Hepatocyte (in vitro differentiated cells): ENCODE data around the gene QPRT. TPM values are rescaled to one million over a fixed set of nuclear protein-coding genes. Genes with fewer than 3 reads are reported as not detected.
"Not testable (repeated sequence)": the region's sequence is repeated elsewhere in the genome, so short reads cannot be mapped to it uniquely, and the experiment has no call there.

Source experiments
- DNase-seq: peaks from one replicate; pipeline ENCODE4 v3.0.0-alpha.2; 2016; ENCODE audit warnings: low spot score
- H2AFZ ChIP-seq: fragments of 200-600 bp; sonication (generic); 2 replicates; pipeline ENCODE4 v1.6.0; 2016; ENCODE audit warnings: antibody characterized with exemption, mild to moderate bottlenecking
- H3K27ac ChIP-seq: fragments of 200-600 bp; sonication (generic); 2 replicates; pipeline ENCODE4 v1.5.1; 2016; ENCODE audit warnings: mild to moderate bottlenecking
- H3K27me3 ChIP-seq: fragments of 200-600 bp; sonication (generic); 2 replicates; pipeline ENCODE4 v1.6.1; 2016
- H3K36me3 ChIP-seq: fragments of 200-600 bp; sonication (generic); replicated peaks from 2 replicates; pipeline ENCODE4 v1.5.1; 2016; ENCODE audit warnings: low read depth; ENCODE audit not compliant: insufficient read depth
- H3K4me1 ChIP-seq: fragments of 200-600 bp; sonication (generic); 2 replicates; pipeline ENCODE4 v1.5.1; 2016; ENCODE audit warnings: mild to moderate bottlenecking, moderate library complexity; ENCODE audit not compliant: insufficient read depth
- H3K4me2 ChIP-seq: fragments of 200-600 bp; sonication (generic); 2 replicates; pipeline ENCODE4 v1.6.0; 2016
- H3K4me3 ChIP-seq: fragments of 200-600 bp; sonication (generic); 2 replicates; pipeline ENCODE4 v1.5.1; 2016; ENCODE audit warnings: mild to moderate bottlenecking
- H3K79me2 ChIP-seq: fragments of 200-600 bp; sonication (generic); 2 replicates; pipeline ENCODE4 v1.6.0; 2017; ENCODE audit warnings: mild to moderate bottlenecking
- H3K9me2 ChIP-seq: fragments of 200-600 bp; sonication (generic); replicated peaks from 2 replicates; pipeline ENCODE4 v1.6.0; 2017; ENCODE audit warnings: mild to moderate bottlenecking; ENCODE audit not compliant: insufficient read depth
- H3K9me3 ChIP-seq: fragments of 200-600 bp; sonication (generic); 2 replicates; pipeline ENCODE4 v1.5.1; 2016; ENCODE audit warnings: low read depth, mild to moderate bottlenecking
- H4K20me1 ChIP-seq: fragments of 200-600 bp; sonication (generic); 2 replicates; pipeline ENCODE4 v1.6.0; 2016; ENCODE audit warnings: mild to moderate bottlenecking; ENCODE audit not compliant: insufficient read depth, poor library complexity, severe bottlenecking
- EZH2 ChIP-seq: fragments of 200-600 bp; sonication (generic); IDR thresholded peaks from 2 replicates; pipeline ENCODE4 v1.6.1; 2016; ENCODE audit warnings: antibody characterized with exemption, mild to moderate bottlenecking, borderline replicate concordance
- EZH2phosphoT487 ChIP-seq: fragments of 200-600 bp; sonication (generic); IDR thresholded peaks from one replicate; pipeline ENCODE4 v1.6.1; 2018; ENCODE audit warnings: antibody characterized with exemption, mild to moderate bottlenecking, low read depth, moderate library complexity; ENCODE audit not compliant: unreplicated experiment, severe bottlenecking
- WGBS: methylation state at CpG from one replicate; pipeline ENCODE4 v1.1.6; 2016; ENCODE audit warnings: low lambda C conversion rate; ENCODE audit errors: missing lambda C conversion rate; 5-methylcytosine and 5-hydroxymethylcytosine counted together
- polyA plus RNA-seq: library from polyadenylated mRNA; unstranded; fragments of >200 nt; fragmentation: Nextera tagmentation; extraction: Ambion mirVana; gene quantifications from 2 replicates; pipeline ENCODE4 v1.2.1, GENCODE V29; 2016
- total RNA-seq: library from RNA; depleted of rRNA; stranded (reverse); fragments of >200 nt; gene quantifications from 2 replicates; pipeline ENCODE4 v1.2.3, GENCODE V29; 2014
- TF ChIP-seq, protein P1 (sequence below): fragments of 200-600 bp; sonication (generic); IDR thresholded peaks from 2 replicates; pipeline ENCODE4 v1.5.1; 2016; ENCODE audit warnings: antibody characterized with exemption, mild to moderate bottlenecking; ENCODE audit not compliant: poor library complexity

The QPRT gene
- total and polyA plus RNA-seq, 2 experiments from 2014 or later, result 217 to 340 TPM

DNA sequence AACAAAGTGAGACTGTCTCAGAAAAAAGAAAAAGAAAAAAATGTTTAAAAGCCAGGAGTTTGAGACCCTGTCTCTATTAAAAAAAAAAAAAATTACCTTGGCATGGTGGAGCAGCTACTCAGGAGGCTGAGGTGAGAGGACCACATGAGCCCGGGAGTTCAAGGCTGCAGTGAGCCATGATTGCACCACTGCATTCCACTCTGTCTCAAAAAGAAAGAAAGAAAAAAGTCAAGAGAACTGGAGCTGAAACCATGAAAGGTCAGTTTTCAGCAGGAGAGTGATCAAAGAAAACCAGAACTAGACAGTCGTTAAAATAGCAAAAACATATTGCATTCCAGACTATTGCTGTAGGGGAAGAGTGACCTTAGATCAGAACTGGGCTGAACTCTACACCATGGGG, 8.8 kb downstream of the QPRT start:
- Histone ChIP-seq H4K20me1 (peaks cover 75% of the 10 kb centered on the region), H3K27ac (no peak overlapping the region), H3K79me2 (peaks cover 100% of the 10 kb centered on the region), H3K4me1 (no peaks in the 10 kb centered on the region), H3K9me2 (no peaks in the 10 kb centered on the region), H3K9me3 (no peaks in the 10 kb centered on the region), H2AFZ (no peak overlapping the region), H3K36me3 (no peaks in the 10 kb centered on the region), H3K27me3 (no peaks in the 10 kb centered on the region), H3K4me2 (no peak overlapping the region), H3K4me3 (no peak overlapping the region)
- WGBS, result 50% methylated on average over 2 of the region's 2 CpGs
- no peak for DNase-seq
- TF ChIP-seq EZH2 (no peak), EZH2phosphoT487 (no peak)
- TF ChIP-seq, protein P1, sequence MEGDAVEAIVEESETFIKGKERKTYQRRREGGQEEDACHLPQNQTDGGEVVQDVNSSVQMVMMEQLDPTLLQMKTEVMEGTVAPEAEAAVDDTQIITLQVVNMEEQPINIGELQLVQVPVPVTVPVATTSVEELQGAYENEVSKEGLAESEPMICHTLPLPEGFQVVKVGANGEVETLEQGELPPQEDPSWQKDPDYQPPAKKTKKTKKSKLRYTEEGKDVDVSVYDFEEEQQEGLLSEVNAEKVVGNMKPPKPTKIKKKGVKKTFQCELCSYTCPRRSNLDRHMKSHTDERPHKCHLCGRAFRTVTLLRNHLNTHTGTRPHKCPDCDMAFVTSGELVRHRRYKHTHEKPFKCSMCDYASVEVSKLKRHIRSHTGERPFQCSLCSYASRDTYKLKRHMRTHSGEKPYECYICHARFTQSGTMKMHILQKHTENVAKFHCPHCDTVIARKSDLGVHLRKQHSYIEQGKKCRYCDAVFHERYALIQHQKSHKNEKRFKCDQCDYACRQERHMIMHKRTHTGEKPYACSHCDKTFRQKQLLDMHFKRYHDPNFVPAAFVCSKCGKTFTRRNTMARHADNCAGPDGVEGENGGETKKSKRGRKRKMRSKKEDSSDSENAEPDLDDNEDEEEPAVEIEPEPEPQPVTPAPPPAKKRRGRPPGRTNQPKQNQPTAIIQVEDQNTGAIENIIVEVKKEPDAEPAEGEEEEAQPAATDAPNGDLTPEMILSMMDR, result no peak

DNA sequence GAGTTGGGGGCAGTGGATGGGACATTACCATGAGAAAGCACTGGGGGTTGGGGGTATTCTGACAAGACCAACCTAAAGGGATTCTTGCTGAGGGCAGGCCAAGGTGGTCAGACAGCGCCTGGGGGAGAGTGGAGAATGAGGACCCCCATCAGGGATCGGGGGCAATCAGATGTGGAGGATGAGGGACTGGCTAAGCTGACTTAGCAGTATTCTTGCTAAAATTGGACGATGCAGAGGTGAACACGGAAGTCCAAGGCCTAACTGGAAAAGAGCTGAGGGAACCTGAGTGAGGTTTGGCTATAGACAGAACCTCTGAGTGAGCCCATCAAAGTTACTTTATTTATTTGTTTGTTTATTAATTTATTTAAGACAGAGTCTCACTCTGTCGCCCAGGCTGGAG, 9.2 kb downstream of the QPRT start:
- no peak overlapping the region for H3K27ac ChIP-seq
- H3K79me2 ChIP-seq, result peaks cover 100% of the 10 kb centered on the region
- 92% methylated on average over 5 of the region's 5 CpGs for WGBS
- H2AFZ ChIP-seq, result no peak overlapping the region
- H3K4me2 ChIP-seq, result no peak overlapping the region
- H3K4me1 ChIP-seq, result no peaks in the 10 kb centered on the region
- no peak for DNase-seq
- no peak for TF ChIP-seq EZH2phosphoT487
- TF ChIP-seq, protein P1, result no peak
- no peak for TF ChIP-seq EZH2
- peaks cover 76% of the 10 kb centered on the region for H4K20me1 ChIP-seq
- H3K9me2 ChIP-seq, result no peaks in the 10 kb centered on the region
- H3K9me3 ChIP-seq, result no peaks in the 10 kb centered on the region
- H3K36me3 ChIP-seq, result no peaks in the 10 kb centered on the region
- H3K4me3 ChIP-seq, result no peak overlapping the region
- no peaks in the 10 kb centered on the region for H3K27me3 ChIP-seq

DNA sequence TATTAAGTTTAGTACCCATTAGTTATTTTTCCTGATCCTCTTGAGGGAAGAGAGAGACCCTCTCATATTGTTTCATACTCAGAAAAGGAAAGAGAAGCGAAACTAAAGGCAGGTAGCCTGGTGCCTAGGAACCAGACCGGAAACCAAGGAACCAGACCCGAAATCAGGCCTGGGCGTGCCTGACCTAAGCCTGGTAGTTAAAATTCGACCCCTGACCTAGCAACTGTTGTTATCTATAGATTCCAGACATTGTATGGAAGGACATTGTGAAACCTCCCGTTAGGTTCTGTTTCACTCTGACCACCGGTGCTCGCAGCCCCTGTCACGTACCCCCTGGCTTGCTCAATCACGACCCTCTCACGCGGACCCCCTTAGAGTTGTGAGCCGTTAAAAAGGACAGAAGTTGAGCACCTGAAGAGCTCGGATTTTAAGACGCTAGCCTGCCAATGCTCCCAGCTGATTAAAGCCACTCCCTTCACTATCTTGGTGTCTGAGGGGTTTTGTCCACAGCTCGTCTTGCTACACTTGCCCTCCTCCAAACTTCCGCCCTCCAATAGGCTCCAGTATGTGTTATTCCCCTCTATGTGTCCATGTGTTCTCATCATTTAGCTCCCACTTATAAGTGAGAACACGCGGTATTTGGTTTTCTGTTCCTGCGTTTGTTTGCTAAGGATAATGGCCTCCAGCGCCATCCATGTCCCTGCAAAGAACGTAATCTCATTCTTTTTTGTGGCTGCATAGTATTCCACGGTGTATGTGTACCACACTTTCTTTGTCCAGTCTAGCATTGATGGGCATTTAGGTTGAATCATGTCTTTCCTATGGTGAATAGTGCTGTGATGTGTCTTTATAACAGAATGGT, 10.7 kb downstream of the QPRT start:
- not testable (repeated sequence) for DNase-seq, H3K4me2 ChIP-seq, H3K9me3 ChIP-seq, H3K4me3 ChIP-seq, H3K27me3 ChIP-seq, H2AFZ ChIP-seq, H3K9me2 ChIP-seq, H3K36me3 ChIP-seq, H3K27ac ChIP-seq, H3K4me1 ChIP-seq
- 85% methylated on average over 23 of the region's 23 CpGs for WGBS
- Histone ChIP-seq H4K20me1 (peaks cover 81% of the 10 kb centered on the region), H3K79me2 (peaks cover 93% of the 10 kb centered on the region)

DNA sequence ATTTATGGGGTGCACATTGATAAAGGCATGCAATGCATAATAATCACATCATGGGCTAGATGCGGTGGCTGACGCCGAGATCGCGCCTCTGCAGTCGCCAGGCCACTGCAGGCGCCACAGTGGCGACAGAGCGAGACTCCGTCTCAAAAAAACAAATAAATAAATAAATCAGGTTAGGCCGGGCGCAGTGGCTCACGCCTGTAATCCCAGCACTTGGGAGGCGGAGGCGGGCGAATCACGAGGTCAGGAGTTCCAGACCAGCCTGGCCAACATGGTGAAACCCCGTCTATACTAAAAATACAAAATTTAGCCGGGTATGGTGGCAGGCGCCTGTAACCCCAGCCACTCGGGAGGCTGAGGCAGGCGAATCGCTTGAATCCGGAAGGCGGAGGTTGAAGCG, 13.6 kb downstream of the QPRT start:
- H3K79me2 ChIP-seq, result peaks cover 67% of the 10 kb centered on the region
- not testable (repeated sequence) for H3K4me2 ChIP-seq, H3K27ac ChIP-seq, H2AFZ ChIP-seq, H3K4me3 ChIP-seq, H3K27me3 ChIP-seq, H3K9me3 ChIP-seq, H3K9me2 ChIP-seq, H3K36me3 ChIP-seq, H3K4me1 ChIP-seq, DNase-seq
- peaks cover 59% of the 10 kb centered on the region for H4K20me1 ChIP-seq
- WGBS, result 98% methylated on average over 26 of the region's 26 CpGs
